ENCODE measurements around the gene SMIM1.

DNA sequence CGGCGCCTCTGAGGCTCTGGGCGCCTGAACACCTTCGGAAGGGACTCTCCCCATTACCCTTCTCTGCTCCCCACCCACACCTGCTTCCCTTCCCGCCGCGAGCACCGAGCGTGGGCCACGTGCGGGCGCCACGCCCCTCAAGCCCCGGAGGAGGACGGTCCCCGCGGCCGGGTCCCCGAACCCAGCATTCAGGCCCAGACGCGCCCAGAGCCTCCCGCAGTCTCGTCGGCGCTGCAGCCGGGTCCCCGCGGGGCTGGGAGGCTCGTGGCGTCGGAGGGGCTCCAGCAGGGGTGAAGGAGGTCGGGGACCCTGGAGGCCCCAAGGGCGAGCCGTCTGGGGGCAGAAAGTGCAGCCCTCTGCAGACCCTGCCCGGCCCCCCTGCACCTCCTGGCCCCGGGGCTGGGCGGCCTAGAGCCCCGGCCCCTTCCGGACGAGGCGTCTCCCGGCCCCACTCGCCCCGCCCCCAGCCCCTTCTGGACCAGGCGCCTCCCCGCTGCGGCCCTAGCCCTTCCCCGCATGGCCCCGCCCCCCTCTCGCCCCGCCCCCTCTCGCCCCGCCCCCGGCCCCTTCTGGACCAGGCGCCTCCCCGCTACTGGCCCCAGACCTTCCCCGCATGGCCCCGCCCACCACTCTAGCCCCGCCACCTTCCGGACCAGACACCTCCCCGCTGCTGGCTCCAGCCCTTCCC is 378 bp upstream of the SMIM1 start:
- TF ChIP-seq CTCF (IDR thresholded peaks at IDR 0.05) (no peak), EP300 (IDR thresholded peaks at IDR 0.05) (no peak)

Data from tibial nerve (tissue), 4 donors.